ENCODE results near the gene VWC2L. TPM values are rescaled to one million over a fixed set of nuclear protein-coding genes. Genes with fewer than 3 reads are reported as not detected.

VWC2L gene
- total RNA-seq, 1 donor from 2014 or later = not detected

GRCh38 chr2:214579035-214579434 lies 168.2 kb downstream of the VWC2L start:
- DNase-seq (ENCODE audit: low read depth) = no peak

DNA sequence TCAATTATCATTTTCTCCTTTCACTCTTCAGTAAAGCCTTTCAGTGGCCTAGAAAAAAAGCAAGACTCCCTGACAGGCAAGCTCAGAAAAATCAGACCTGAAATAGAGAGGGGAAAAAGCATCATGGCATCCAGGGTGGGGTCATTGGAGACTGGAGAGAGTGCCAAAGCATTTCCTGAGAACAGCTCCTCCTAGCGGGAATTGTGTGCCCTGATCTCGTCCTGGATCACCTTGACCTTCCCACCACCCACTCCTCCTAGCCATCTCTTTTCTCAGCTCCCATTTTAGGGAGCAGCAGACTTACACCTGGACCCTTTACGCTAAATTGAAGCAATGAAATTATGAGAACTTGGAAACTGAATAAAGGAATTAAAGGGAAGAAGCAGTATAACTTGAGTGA lies 176.6 kb downstream of the VWC2L start:
- no peak for DNase-seq (ENCODE audit: low read depth)

DNA sequence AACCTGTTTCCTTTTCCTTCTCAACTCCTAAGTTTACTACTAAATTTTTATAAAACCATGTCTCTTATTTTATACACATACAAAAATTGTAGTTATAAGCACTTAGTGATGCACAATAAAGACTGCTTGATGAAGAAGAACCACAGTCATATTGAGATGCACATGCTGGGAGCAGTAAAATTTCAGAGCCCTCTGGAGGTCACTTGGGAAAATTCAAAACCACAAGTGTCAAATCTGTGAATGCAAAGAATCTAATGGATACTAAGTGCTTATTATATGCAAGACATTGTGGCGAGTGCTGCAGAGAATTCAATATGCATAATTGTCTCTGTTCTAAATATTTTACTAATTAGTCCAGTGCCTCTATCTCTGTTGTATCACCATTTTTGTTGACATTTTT lies 180.5 kb downstream of the VWC2L start:
- DNase-seq (ENCODE audit: low read depth) = no peak

- DNase-seq (ENCODE audit: low read depth) = no peak
Observed at GRCh38 chr2:214592011-214592410, 181.2 kb downstream of the VWC2L start.

- DNase-seq (ENCODE audit: low read depth) = peak; percentile 8
Observed at GRCh38 chr2:214593727-214594126, 182.9 kb downstream of the VWC2L start.

GRCh38 chr2:214601852-214602633 lies 191.2 kb downstream of the VWC2L start:
- DNase-seq (ENCODE audit: low read depth) = no peak

DNA sequence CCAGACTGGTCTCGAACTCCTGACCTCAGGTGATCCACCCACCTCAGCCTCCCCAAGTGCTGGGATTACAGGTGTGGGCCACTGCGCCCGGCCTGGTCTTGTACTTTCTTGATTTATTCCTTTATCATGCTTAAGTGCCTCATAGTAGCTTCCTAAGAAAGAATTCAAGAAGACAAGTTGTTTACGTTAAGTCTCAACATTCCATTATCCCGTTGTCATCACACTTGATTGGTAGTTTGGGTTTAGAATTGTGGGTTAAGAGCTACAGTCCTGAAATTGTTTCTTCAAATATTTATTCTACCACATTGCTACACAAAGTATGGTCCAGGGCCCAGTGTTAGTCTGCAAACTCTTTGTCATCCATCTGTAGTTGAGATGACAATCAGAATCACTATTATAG lies 194.0 kb downstream of the VWC2L start:
- no peak for DNase-seq (ENCODE audit: low read depth)

DNA sequence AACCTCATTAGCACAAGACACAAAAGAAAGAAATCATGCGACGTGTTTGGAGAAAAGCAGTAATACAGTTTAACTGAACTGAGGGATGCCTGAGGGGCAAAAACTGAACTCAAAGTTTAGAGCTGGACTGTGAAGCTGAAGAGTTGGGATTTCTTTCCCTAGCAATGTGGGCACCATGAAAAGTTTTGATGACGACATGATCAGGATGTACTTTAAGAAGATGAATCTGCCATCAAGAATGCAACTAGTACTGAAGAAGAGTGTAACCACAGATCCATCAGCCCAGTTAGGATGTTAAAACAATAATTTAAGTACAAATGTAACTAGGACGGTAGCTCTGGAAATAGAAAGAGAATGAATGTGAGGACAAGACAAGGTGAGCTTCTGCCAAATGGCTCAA lies 196.2 kb downstream of the VWC2L start:
- DNase-seq (ENCODE audit: low read depth) = no peak

DNA sequence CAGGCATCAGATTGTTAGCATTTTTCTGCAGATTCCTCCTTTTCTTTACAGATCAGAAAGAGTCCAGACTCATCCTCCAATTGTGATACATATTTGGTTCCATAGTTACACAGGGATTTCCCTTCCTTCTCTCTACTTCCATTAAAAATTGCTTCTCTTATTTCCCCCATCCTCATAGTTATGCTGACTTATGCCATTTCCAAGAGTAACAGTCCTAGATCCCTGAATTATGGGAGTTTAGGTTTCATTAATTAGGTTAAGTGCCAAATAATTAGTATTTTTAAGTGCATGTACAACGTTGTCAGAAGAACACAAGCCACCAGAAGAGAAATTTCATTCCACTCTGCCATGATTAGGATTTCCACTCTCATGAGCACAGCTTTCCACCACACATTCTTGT lies 200.2 kb downstream of the VWC2L start:
- no peak for DNase-seq (ENCODE audit: low read depth)

GRCh38 chr2:214624166-214624760 lies 213.4 kb downstream of the VWC2L start:
- no peak for DNase-seq (ENCODE audit: low read depth)

DNA sequence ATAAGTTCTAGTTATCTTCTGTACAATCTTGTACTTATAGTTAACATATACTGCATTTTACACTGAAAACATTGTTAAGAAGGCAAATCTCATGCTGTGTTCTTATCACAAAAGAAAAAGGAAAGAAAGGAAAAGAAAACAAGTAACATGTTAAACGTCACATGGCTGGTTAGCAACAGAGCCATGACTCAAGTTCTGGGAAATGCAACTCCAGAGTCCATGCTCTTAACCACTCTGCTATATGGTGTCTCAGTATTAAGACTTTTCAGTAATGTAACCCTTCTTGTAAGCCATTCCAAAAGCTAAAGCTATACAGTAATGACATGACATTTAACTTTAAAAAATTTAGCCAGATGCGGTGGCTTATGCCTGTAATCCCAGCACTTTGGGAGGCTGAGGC lies 217.2 kb downstream of the VWC2L start:
- DNase-seq (ENCODE audit: low read depth) = no peak

Data from myocyte (in vitro differentiated cells).